Panc1 (cell line): ENCODE data around the gene HDAC11. TPM values are rescaled to one million over a fixed set of nuclear protein-coding genes. Genes with fewer than 3 reads are reported as not detected.

ENCODE experiments used
- ATAC-seq: fragments of 200-7000 bp; cut with Tn5 transposase; 2 replicates; pipeline ENCODE4 v1.9.1; 2020; ENCODE audit warnings: mild to moderate bottlenecking, moderate library complexity
- BruUV-seq: library from RNA; stranded (reverse); fragments of 400-500 nt; replicated peaks from 2 replicates; lab custom pipeline; 2021; lab: Mats Ljungman, UMichigan
- CTCF ChIA-PET: fragments of 300-600 bp; sonication (Branson Sonifier 250); formaldehyde crosslinking; loops from one replicate; lab custom pipeline; 2022; ENCODE audit warnings: antibody characterized with exemption; lab: Charles Lee
- POLR2A ChIA-PET: fragments of 300-600 bp; sonication (Branson Sonifier 250); formaldehyde crosslinking; loops from one replicate; lab custom pipeline; 2022; ENCODE audit warnings: antibody characterized with exemption; lab: Charles Lee
- DNase-seq: peaks from one replicate; pipeline ENCODE4 v3.0.0-alpha.2; 2010; ENCODE audit warnings: low read depth, low spot score
- H3K27ac ChIP-seq: 2 replicates; pipeline ENCODE4 v1.5.1; 2011; ENCODE audit warnings: mild to moderate bottlenecking, low read length, inconsistent platforms
- H3K27me3 ChIP-seq: fragments of 200-500 bp; sonication (Bioruptor generic); 2 replicates; pipeline ENCODE4 v1.6.0; 2014; ENCODE audit warnings: low read length, inconsistent platforms; ENCODE audit not compliant: control insufficient read depth, insufficient read depth
- H3K36me3 ChIP-seq: fragments of 200-500 bp; sonication (Bioruptor generic); 2 replicates; pipeline ENCODE4 v1.5.1; 2014; ENCODE audit warnings: inconsistent platforms, mild to moderate bottlenecking, low read length, moderate library complexity; ENCODE audit not compliant: control insufficient read depth, insufficient read depth
- H3K4me1 ChIP-seq: 2 replicates; pipeline ENCODE4 v1.5.1; 2011; ENCODE audit warnings: inconsistent platforms, mild to moderate bottlenecking, low read length, moderate library complexity; ENCODE audit not compliant: control insufficient read depth, insufficient read depth
- H3K4me3 ChIP-seq, 2 experiments: 2 replicates each; pipeline ENCODE4 v1.5.1; 2011 to 2012; ENCODE audit warnings: low read depth in 2 of 2, low read length in 2 of 2, mild to moderate bottlenecking in 2 of 2, inconsistent platforms in 1 of 2, moderate library complexity in 1 of 2
- H3K9me3 ChIP-seq: fragments of 200-500 bp; sonication (Bioruptor generic); 2 replicates; pipeline ENCODE4 v1.5.1; 2014; ENCODE audit warnings: low read depth, mild to moderate bottlenecking, inconsistent platforms, low read length, moderate library complexity; ENCODE audit not compliant: control insufficient read depth, insufficient read depth
- CTCF ChIP-seq: fragments of 450-650 bp; IDR thresholded peaks from 2 replicates; pipeline ENCODE4 v1.5.1; 2017; ENCODE audit warnings: mild to moderate bottlenecking
- POLR2AphosphoS5 ChIP-seq: IDR thresholded peaks from 2 replicates; pipeline ENCODE4 v1.6.1; 2012; ENCODE audit warnings: mild to moderate bottlenecking, low read depth, low read length, moderate library complexity
- SIN3A ChIP-seq: IDR thresholded peaks from 2 replicates; pipeline ENCODE4 v1.6.1; 2012; ENCODE audit warnings: low read depth, mild to moderate bottlenecking, low read length, moderate library complexity, borderline replicate concordance; ENCODE audit not compliant: insufficient read depth
- TCF7L2 ChIP-seq: IDR thresholded peaks from 2 replicates; pipeline ENCODE4 v1.6.1; 2011; ENCODE audit warnings: mild to moderate bottlenecking, low read depth, low read length, inconsistent platforms
- in situ Hi-C: cut with HindIII; loops from 2 replicates; pipeline ENCODE4 v1.10.0; 2016; ENCODE audit warnings: low sequenced_read_pairs, low pct_unique_long_range_greater_than_20kb
- intact Hi-C: fragments of 100-400 bp; cut with micrococcal nuclease; formaldehyde crosslinking; loops from one replicate; pipeline ENCODE4 v1.10.0; 2022; ENCODE audit not compliant: unreplicated experiment
- total RNA-seq: library from RNA; stranded (reverse); gene quantifications from one replicate; pipeline ENCODE4 v1.2.1, GENCODE V29; 2021; ENCODE audit not compliant: unreplicated experiment
- TF ChIP-seq, protein P1 (sequence below), 2 experiments: IDR thresholded peaks; 2 replicates each; pipeline ENCODE4 v1.6.1; 2011 to 2012; ENCODE audit warnings: low read depth in 2 of 2, control low read depth in 1 of 2, low read length in 1 of 2, mild to moderate bottlenecking in 1 of 2, moderate library complexity in 1 of 2; ENCODE audit not compliant: insufficient read depth in 1 of 2

The HDAC11 gene
- total RNA-seq, 1 experiment from 2014 or later = 10.6 TPM

DNA sequence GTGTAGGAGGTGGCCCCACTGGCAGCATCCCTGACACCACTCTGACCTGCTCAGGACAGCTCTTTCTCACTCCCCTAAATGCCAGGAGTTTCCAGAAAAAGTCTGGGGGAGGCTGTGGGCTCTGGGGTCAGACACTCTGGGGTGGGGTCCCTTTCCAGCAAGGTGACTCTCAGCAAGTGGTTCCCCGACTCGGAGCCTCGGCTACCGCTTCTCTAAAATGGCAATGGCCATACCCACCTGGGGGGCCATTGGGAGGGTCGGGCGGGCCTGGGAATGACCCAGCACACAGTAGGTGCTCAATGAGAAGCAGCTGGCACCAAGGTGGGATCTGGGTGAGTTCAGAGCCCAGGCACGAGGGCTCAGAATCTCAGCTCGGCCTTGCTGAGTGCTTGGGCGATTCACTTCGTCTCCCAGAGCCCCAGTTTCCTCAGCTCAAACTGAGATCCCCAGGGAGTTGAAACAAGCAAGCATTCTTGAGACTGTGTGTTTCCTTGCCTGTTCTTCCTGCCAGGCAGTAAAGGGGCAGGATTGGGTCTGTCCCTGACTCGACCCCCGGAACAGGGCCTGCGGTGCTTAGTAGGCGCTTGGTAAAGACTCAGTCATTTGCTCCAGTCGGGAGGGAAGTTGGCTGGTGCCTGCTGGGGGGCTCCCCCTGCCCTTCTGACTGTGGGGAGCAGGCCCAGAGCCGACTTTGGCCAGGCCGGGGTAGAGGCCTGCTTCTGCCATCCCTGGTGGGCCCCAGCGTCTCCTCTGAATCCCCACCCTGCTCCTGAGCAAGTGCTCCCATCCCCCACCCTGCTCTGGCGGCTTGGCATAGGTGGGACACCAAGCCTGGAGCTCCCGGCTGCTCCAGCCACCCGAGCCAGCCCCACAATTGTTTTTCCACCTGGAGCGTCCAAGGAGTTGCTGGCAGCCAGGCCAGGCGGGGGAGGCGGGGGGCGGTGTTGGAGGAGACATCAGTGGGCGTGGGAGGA is 36.0 kb downstream of the HDAC11 start:
- no peak for DNase-seq
- ATAC-seq = no peak
- no peaks in the 10 kb centered on the region for H3K27me3 ChIP-seq
- TF ChIP-seq CTCF = no peak
- no peak for TF ChIP-seq POLR2AphosphoS5
- no peak for TF ChIP-seq SIN3A
- in situ Hi-C loops (no loop called here), intact Hi-C loops (no loop called here)
- no peaks in the 10 kb centered on the region for H3K9me3 ChIP-seq
- no TSS peak for BruUV-seq
- CTCF ChIA-PET = interaction anchor here (0.6 kb wide), 1 partner anchor 30 kb away, joined by 11 read pairs; no protein-coding TSS in a partner anchor
- no peak overlapping the region for H3K4me3 ChIP-seq
- POLR2A ChIA-PET = interaction anchor here (0.7 kb wide), 1 partner anchor 122 kb away, joined by 4 read pairs; no protein-coding TSS in a partner anchor
- no peaks in the 10 kb centered on the region for H3K36me3 ChIP-seq
- H3K27ac ChIP-seq = no peak overlapping the region
- H3K4me1 ChIP-seq = no peaks in the 10 kb centered on the region

GRCh38 chr3:13516760-13517135 is 36.6 kb downstream of the HDAC11 start:
- H3K4me3 ChIP-seq = no peak overlapping the region
- BruUV-seq = no TSS peak
- H3K9me3 ChIP-seq = no peaks in the 10 kb centered on the region
- no peaks in the 10 kb centered on the region for H3K36me3 ChIP-seq
- H3K27ac ChIP-seq = no peak overlapping the region
- no peak for DNase-seq
- ChIA-PET CTCF (no interaction called here), POLR2A (no interaction called here)
- no peaks in the 10 kb centered on the region for H3K4me1 ChIP-seq
- intact Hi-C loops = no loop called here
- TF ChIP-seq CTCF (no peak), TCF7L2 (no peak)
- TF ChIP-seq, protein P1, sequence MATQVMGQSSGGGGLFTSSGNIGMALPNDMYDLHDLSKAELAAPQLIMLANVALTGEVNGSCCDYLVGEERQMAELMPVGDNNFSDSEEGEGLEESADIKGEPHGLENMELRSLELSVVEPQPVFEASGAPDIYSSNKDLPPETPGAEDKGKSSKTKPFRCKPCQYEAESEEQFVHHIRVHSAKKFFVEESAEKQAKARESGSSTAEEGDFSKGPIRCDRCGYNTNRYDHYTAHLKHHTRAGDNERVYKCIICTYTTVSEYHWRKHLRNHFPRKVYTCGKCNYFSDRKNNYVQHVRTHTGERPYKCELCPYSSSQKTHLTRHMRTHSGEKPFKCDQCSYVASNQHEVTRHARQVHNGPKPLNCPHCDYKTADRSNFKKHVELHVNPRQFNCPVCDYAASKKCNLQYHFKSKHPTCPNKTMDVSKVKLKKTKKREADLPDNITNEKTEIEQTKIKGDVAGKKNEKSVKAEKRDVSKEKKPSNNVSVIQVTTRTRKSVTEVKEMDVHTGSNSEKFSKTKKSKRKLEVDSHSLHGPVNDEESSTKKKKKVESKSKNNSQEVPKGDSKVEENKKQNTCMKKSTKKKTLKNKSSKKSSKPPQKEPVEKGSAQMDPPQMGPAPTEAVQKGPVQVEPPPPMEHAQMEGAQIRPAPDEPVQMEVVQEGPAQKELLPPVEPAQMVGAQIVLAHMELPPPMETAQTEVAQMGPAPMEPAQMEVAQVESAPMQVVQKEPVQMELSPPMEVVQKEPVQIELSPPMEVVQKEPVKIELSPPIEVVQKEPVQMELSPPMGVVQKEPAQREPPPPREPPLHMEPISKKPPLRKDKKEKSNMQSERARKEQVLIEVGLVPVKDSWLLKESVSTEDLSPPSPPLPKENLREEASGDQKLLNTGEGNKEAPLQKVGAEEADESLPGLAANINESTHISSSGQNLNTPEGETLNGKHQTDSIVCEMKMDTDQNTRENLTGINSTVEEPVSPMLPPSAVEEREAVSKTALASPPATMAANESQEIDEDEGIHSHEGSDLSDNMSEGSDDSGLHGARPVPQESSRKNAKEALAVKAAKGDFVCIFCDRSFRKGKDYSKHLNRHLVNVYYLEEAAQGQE (IDR thresholded peaks at IDR 0.05; ENCODE audit: insufficient read depth in 1 of 2, low read depth in 2 of 2, low read length in 1 of 2) = no peak
- H3K27me3 ChIP-seq = no peaks in the 10 kb centered on the region
- in situ Hi-C loops = no loop called here
- no peak for ATAC-seq
